Endothelial cell of umbilical vein (primary cell): Measurements from ENCODE around the gene LGALS7. TPM values are rescaled to one million over a fixed set of nuclear protein-coding genes. Genes with fewer than 3 reads are reported as not detected.
A peak's percentile ranks its signal among the peaks of the same experiment; 100 is the strongest.

ENCODE experiments used
- BruUV-seq: library from RNA; stranded (reverse); fragments of 400-500 nt; replicated peaks from 2 replicates; lab custom pipeline; 2021; lab: Mats Ljungman, UMichigan
- CTCF ChIA-PET: fragments of 300-600, 350-600 bp; sonication (Branson Sonifier 250); formaldehyde crosslinking; loops from one replicate; lab custom pipeline; 2021; ENCODE audit warnings: antibody characterized with exemption, inconsistent platforms; lab: Charles Lee
- POLR2A ChIA-PET: fragments of 300-600, 350-600 bp; sonication (Branson Sonifier 250); formaldehyde crosslinking; loops from one replicate; lab custom pipeline; 2021; ENCODE audit warnings: antibody characterized with exemption, inconsistent platforms; lab: Charles Lee
- DNase-seq: peaks from one replicate; pipeline ENCODE4 v3.0.0-alpha.2; 2011; ENCODE audit warnings: low read depth, low spot score
- FAIRE-seq: peaks from 2 replicates; lab custom pipeline; 2011; peaks lifted over from hg19 to GRCh38; lab: Jason Lieb, UNC
- H2AFZ ChIP-seq: 2 replicates; pipeline ENCODE4 v1.6.0; 2012; ENCODE audit warnings: low read depth, low read length, control low read depth, inconsistent platforms
- H3K27ac ChIP-seq: 2 replicates; pipeline ENCODE4 v1.5.1; 2011; ENCODE audit warnings: low read depth, mild to moderate bottlenecking, control low read depth, low read length, moderate library complexity; ENCODE audit not compliant: insufficient read depth
- H3K27me3 ChIP-seq, 2 experiments: 2 replicates each; pipeline versions ENCODE4 v1.6.0 to v1.6.1; 2011; ENCODE audit warnings: low read length in 2 of 2, mixed read lengths in 1 of 2; ENCODE audit not compliant: control insufficient read depth in 2 of 2, insufficient read depth in 2 of 2
- H3K36me3 ChIP-seq, 2 experiments: 2 replicates in 1 of 2; 3 replicates in 1 of 2; pipeline ENCODE4 v1.5.1; 2011; ENCODE audit warnings: low read length in 2 of 2, mild to moderate bottlenecking in 1 of 2, moderate library complexity in 1 of 2; ENCODE audit not compliant: control insufficient read depth in 2 of 2, insufficient read depth in 2 of 2; ENCODE audit errors: extremely low read depth in 1 of 2
- H3K4me1 ChIP-seq: 3 replicates; pipeline ENCODE4 v1.5.1; 2011; ENCODE audit warnings: mild to moderate bottlenecking, low read length; ENCODE audit not compliant: control insufficient read depth, insufficient read depth; ENCODE audit errors: extremely low read depth
- H3K4me2 ChIP-seq: 2 replicates; pipeline ENCODE4 v1.6.1; 2011; ENCODE audit warnings: low read length, control low read depth, mixed read lengths; ENCODE audit not compliant: insufficient read depth
- H3K4me3 ChIP-seq, 3 experiments: fragments of 200-600 bp in 1 of 3; sonication (generic), shearing (Covaris generic) in 1 of 3; replicated peaks in 1 of 3; 2 replicates each; pipeline ENCODE4 v1.5.1; 2011 to 2016; ENCODE audit warnings: control low read depth in 3 of 3, low read length in 3 of 3, mild to moderate bottlenecking in 2 of 3, inconsistent platforms in 1 of 3, low read depth in 1 of 3, moderate library complexity in 1 of 3; ENCODE audit not compliant: insufficient read depth in 1 of 3
- H3K79me2 ChIP-seq: 2 replicates; pipeline ENCODE4 v1.6.0; 2012; ENCODE audit warnings: low read length, inconsistent platforms; ENCODE audit not compliant: control insufficient read depth, insufficient read depth
- H3K9ac ChIP-seq: replicated peaks from 2 replicates; pipeline ENCODE3; 2011; ENCODE audit warnings: low read length, control low read depth; ENCODE audit not compliant: insufficient read depth; ENCODE audit errors: extremely low read depth
- H3K9me1 ChIP-seq: replicated peaks from 3 replicates; pipeline ENCODE4 v1.6.0; 2011; ENCODE audit warnings: mild to moderate bottlenecking, low read length; ENCODE audit not compliant: control insufficient read depth, insufficient read depth; ENCODE audit errors: extremely low read depth
- H3K9me3 ChIP-seq: replicated peaks from 2 replicates; pipeline ENCODE4 v1.5.1; 2012; ENCODE audit warnings: low read length, inconsistent platforms; ENCODE audit not compliant: control insufficient read depth, insufficient read depth
- H4K20me1 ChIP-seq: replicated peaks from 2 replicates; pipeline ENCODE3; 2011; ENCODE audit warnings: mild to moderate bottlenecking, low read length; ENCODE audit not compliant: control insufficient read depth, insufficient read depth; ENCODE audit errors: extremely low read depth
- CTCF ChIP-seq, 2 donors: IDR thresholded peaks; 1 replicate in 1 of 2; 2 replicates in 1 of 2; pipeline ENCODE4 v1.5.1; 2011; ENCODE audit warnings: low read length in 2 of 2, mild to moderate bottlenecking in 2 of 2, moderate library complexity in 2 of 2, control low read depth in 1 of 2, inconsistent platforms in 1 of 2, low read depth in 1 of 2; ENCODE audit not compliant: insufficient read depth in 1 of 2; ENCODE audit errors: extremely low read depth in 1 of 2
- EZH2 ChIP-seq: IDR thresholded peaks from 2 replicates; pipeline ENCODE4 v1.6.1; 2012; ENCODE audit warnings: borderline replicate concordance, low read depth, mild to moderate bottlenecking, moderate library complexity, low read length, inconsistent platforms; ENCODE audit not compliant: severe bottlenecking
- FOS ChIP-seq: IDR thresholded peaks from 2 replicates; pipeline ENCODE4 v1.6.1; 2011; ENCODE audit warnings: mild to moderate bottlenecking, low read length, moderate library complexity, borderline replicate concordance; ENCODE audit not compliant: insufficient read depth
- GATA2 ChIP-seq: IDR thresholded peaks from 2 replicates; pipeline ENCODE4 v1.7.0; 2011; ENCODE audit warnings: low read depth, mild to moderate bottlenecking, moderate library complexity, mixed read lengths, low read length; ENCODE audit not compliant: insufficient read length, insufficient read depth
- JUN ChIP-seq: IDR thresholded peaks from 2 replicates; pipeline ENCODE4 v1.6.1; 2011; ENCODE audit warnings: borderline replicate concordance, low read depth; ENCODE audit not compliant: insufficient read length, insufficient read depth
- MAX ChIP-seq: IDR thresholded peaks from 2 replicates; pipeline ENCODE4 v1.6.1; 2011; ENCODE audit not compliant: insufficient read depth, insufficient read length
- MYC ChIP-seq: IDR thresholded peaks from one replicate; pipeline ENCODE4 v1.6.1; 2011; ENCODE audit warnings: mild to moderate bottlenecking, low read depth, low read length
- POLR2A ChIP-seq: IDR thresholded peaks from 2 replicates; pipeline ENCODE4 v1.6.1; 2012; ENCODE audit warnings: low read depth, mild to moderate bottlenecking, control low read depth, low read length
- POLR2AphosphoS5 ChIP-seq: IDR thresholded peaks from 2 replicates; pipeline ENCODE4 v1.6.1; 2012; ENCODE audit warnings: low read depth, mild to moderate bottlenecking, control low read depth, low read length, moderate library complexity; ENCODE audit not compliant: insufficient read depth
- dilution Hi-C: fragments of 300-500 bp; cut with MboI; formaldehyde crosslinking; loops from one replicate; pipeline ENCODE4 v1.15.0; 2019; ENCODE audit warnings: low sequenced_read_pairs; ENCODE audit not compliant: extremely low pct_ligation_motif_present
- intact Hi-C: fragments of 100-400 bp; cut with micrococcal nuclease; formaldehyde crosslinking; loops from one replicate; pipeline ENCODE4 v1.10.0; 2022
- polyA plus RNA-seq, 4 experiments: library from polyadenylated mRNA; depleted of rRNA in 3 of 4; stranded (reverse) in 3 of 4; unstranded in 1 of 4; fragments of >200 nt; gene quantifications; 2 replicates each; pipeline versions ENCODE4 v1.2.1 to v1.2.3, GENCODE V29; 2011 to 2012; ENCODE audit warnings: missing spikeins in 1 of 4
- total RNA-seq: library from RNA; stranded (reverse); gene quantifications from 2 replicates; pipeline ENCODE4 v1.2.3, GENCODE V29; 2021

Gene LGALS7
- total and polyA plus RNA-seq, 2 donors (not counting 3 experiments of a cell fraction or from before 2014, with no cell fraction given): not detected

GRCh38 chr19:38736413-38737280 lies 36.7 kb downstream of the LGALS7 start:
- TF ChIP-seq POLR2AphosphoS5: no peak
- no peak for TF ChIP-seq POLR2A
- no peak for TF ChIP-seq MYC
- TF ChIP-seq EZH2: no peak
- TF ChIP-seq FOS: no peak
- TF ChIP-seq CTCF (IDR thresholded peaks at IDR 0.05; ENCODE audit: extremely low read depth in 1 of 2, insufficient read depth in 1 of 2, low read depth in 1 of 2, low read length in 2 of 2): no peak
- TF ChIP-seq GATA2: no peak
- TF ChIP-seq JUN: no peak
- no peak for TF ChIP-seq MAX
- Histone ChIP-seq H3K4me1 (peaks cover 17% of the 10 kb centered on the region), H3K79me2 (no peaks in the 10 kb centered on the region), H3K9ac (no peak overlapping the region), H3K27ac (no peak overlapping the region), H3K27me3 (no peaks in the 10 kb centered on the region), H3K36me3 (no peaks in the 10 kb centered on the region), H3K9me3 (no peaks in the 10 kb centered on the region), H3K4me2 (no peak overlapping the region), H2AFZ (no peak overlapping the region), H3K4me3 (peak overlapping the region in 1 of 3 experiments; percentile 37), H3K9me1 (no peaks in the 10 kb centered on the region), H4K20me1 (no peaks in the 10 kb centered on the region)
- BruUV-seq: no TSS peak
- intact Hi-C loops (loop anchor here (5.0 kb wide), 1 partner anchor 96 kb away; the partner anchor contains the start of gene ECH1), dilution Hi-C loops (no loop called here)
- FAIRE-seq: no peak
- ChIA-PET POLR2A (no interaction called here), CTCF (no interaction called here)
- no peak for DNase-seq
